H9 (cell line): ENCODE results near the gene PEX10. TPM values are rescaled to one million over a fixed set of nuclear protein-coding genes. Genes with fewer than 3 reads are reported as not detected.

Source experiments
- DNase-seq: peaks from one replicate; pipeline ENCODE4 v3.0.0-alpha.2; 2017
- H2AFZ ChIP-seq: one replicate; pipeline ENCODE4 v1.6.1; 2013; ENCODE audit warnings: mild to moderate bottlenecking, low read length, control low read depth, moderate library complexity
- H2AK5ac ChIP-seq: 2 replicates; pipeline ENCODE4 v1.6.1; 2013; ENCODE audit warnings: low read length, control low read depth, mixed read lengths; ENCODE audit not compliant: insufficient read length
- H2BK120ac ChIP-seq: one replicate; pipeline ENCODE4 v1.6.1; 2013; ENCODE audit warnings: low read depth, mild to moderate bottlenecking, low read length, control low read depth, inconsistent platforms; ENCODE audit not compliant: poor library complexity, severe bottlenecking
- H2BK12ac ChIP-seq: 2 replicates; pipeline ENCODE4 v1.6.1; 2013; ENCODE audit warnings: low read length, control low read depth, mixed read lengths, low read depth; ENCODE audit not compliant: insufficient read length
- H2BK15ac ChIP-seq: 2 replicates; pipeline ENCODE4 v1.6.1; 2013; ENCODE audit warnings: low read depth, low read length, control low read depth
- H2BK20ac ChIP-seq: one replicate; pipeline ENCODE4 v1.6.1; 2013; ENCODE audit warnings: low read depth, mild to moderate bottlenecking, low read length, control low read depth, inconsistent platforms; ENCODE audit not compliant: poor library complexity, severe bottlenecking
- H2BK5ac ChIP-seq: 2 replicates; pipeline ENCODE4 v1.6.1; 2013; ENCODE audit warnings: low read length, control low read depth, mixed read lengths; ENCODE audit not compliant: insufficient read length
- H3K14ac ChIP-seq: 2 replicates; pipeline ENCODE4 v1.6.1; 2013; ENCODE audit warnings: low read length, control low read depth; ENCODE audit not compliant: insufficient read depth
- H3K18ac ChIP-seq: 2 replicates; pipeline ENCODE4 v1.6.1; 2013; ENCODE audit warnings: low read depth, mild to moderate bottlenecking, mixed read lengths, low read length, control low read depth; ENCODE audit not compliant: insufficient read length
- H3K23ac ChIP-seq: 2 replicates; pipeline ENCODE4 v1.6.1; 2013; ENCODE audit warnings: low read length, control low read depth, mixed read lengths, low read depth; ENCODE audit not compliant: insufficient read length
- H3K23me2 ChIP-seq: 2 replicates; pipeline ENCODE4 v1.6.1; 2013; ENCODE audit warnings: low read depth, mild to moderate bottlenecking, mixed read lengths, low read length, control low read depth; ENCODE audit not compliant: insufficient read length, poor library complexity, severe bottlenecking
- H3K27ac ChIP-seq: 2 replicates; pipeline ENCODE4 v1.5.1; 2013; ENCODE audit warnings: low read length, control low read depth, mixed read lengths, low read depth; ENCODE audit not compliant: insufficient read length
- H3K27me3 ChIP-seq: 2 replicates; pipeline ENCODE4 v1.6.1; 2013; ENCODE audit warnings: low read length, control low read depth, inconsistent platforms; ENCODE audit not compliant: insufficient read depth
- H3K4ac ChIP-seq: 2 replicates; pipeline ENCODE4 v1.6.1; 2013; ENCODE audit warnings: low read depth, mild to moderate bottlenecking, control low read depth, inconsistent platforms, low read length, moderate library complexity
- H3K4me1 ChIP-seq: 2 replicates; pipeline ENCODE4 v1.6.1; 2013; ENCODE audit warnings: low read length, control low read depth, inconsistent platforms; ENCODE audit not compliant: insufficient read depth
- H3K4me2 ChIP-seq: 2 replicates; pipeline ENCODE4 v1.6.1; 2013; ENCODE audit warnings: low read length, control low read depth, mixed read lengths; ENCODE audit not compliant: insufficient read length, insufficient read depth
- H3K56ac ChIP-seq: 2 replicates; pipeline ENCODE4 v1.6.1; 2013; ENCODE audit warnings: low read depth, mild to moderate bottlenecking, mixed read lengths, low read length, control low read depth; ENCODE audit not compliant: insufficient read length
- H3K79me1 ChIP-seq: 2 replicates; pipeline ENCODE4 v1.6.1; 2013; ENCODE audit warnings: low read depth, mild to moderate bottlenecking, moderate library complexity, low read length, control low read depth, inconsistent platforms; ENCODE audit not compliant: insufficient read depth, poor library complexity, severe bottlenecking
- H3K79me2 ChIP-seq: 2 replicates; pipeline ENCODE4 v1.6.1; 2013; ENCODE audit warnings: low read length, control low read depth, inconsistent platforms; ENCODE audit not compliant: insufficient read depth
- H3K9ac ChIP-seq: 2 replicates; pipeline ENCODE4 v1.6.1; 2013; ENCODE audit warnings: low read length, control low read depth, mixed read lengths; ENCODE audit not compliant: insufficient read length; ENCODE audit errors: extremely low read depth
- H3K9me3 ChIP-seq: one replicate; pipeline ENCODE4 v1.6.1; 2013; ENCODE audit warnings: low read depth, low read length, inconsistent platforms; ENCODE audit not compliant: control insufficient read depth
- H3T11ph ChIP-seq: one replicate; pipeline ENCODE4 v1.6.1; 2013; ENCODE audit warnings: mild to moderate bottlenecking, low read length, control low read depth, inconsistent platforms
- H4K20me1 ChIP-seq: one replicate; pipeline ENCODE4 v1.6.1; 2013; ENCODE audit not compliant: control insufficient read depth, insufficient read length, insufficient read depth
- H4K5ac ChIP-seq: 2 replicates; pipeline ENCODE4 v1.6.1; 2013; ENCODE audit warnings: low read depth, mild to moderate bottlenecking, mixed read lengths, low read length, control low read depth; ENCODE audit not compliant: insufficient read length
- H4K8ac ChIP-seq: replicated peaks from 2 replicates; pipeline ENCODE4 v1.6.1; 2013; ENCODE audit warnings: low read length, control low read depth, mixed read lengths, low read depth; ENCODE audit not compliant: insufficient read length
- H4K91ac ChIP-seq: 2 replicates; pipeline ENCODE4 v1.6.1; 2013; ENCODE audit warnings: low read depth, mild to moderate bottlenecking, moderate library complexity, mixed read lengths, low read length, control low read depth; ENCODE audit not compliant: insufficient read length
- H3K27ac Mint-ChIP-seq, 3 experiments: 2 replicates in 2 of 3; 3 replicates in 1 of 3; pipeline ENCODE4 v1.8.0; 2020 to 2021; ENCODE audit warnings: mixed read lengths in 3 of 3, mild to moderate bottlenecking in 1 of 3, moderate library complexity in 1 of 3
- H3K27me3 Mint-ChIP-seq: 2 replicates; pipeline ENCODE4 v1.8.0; 2021; ENCODE audit warnings: low read depth, mild to moderate bottlenecking, moderate library complexity, mixed read lengths
- H3K36me3 Mint-ChIP-seq, 3 experiments: 2 replicates in 2 of 3; 3 replicates in 1 of 3; pipeline ENCODE4 v1.8.0; 2020 to 2021; ENCODE audit warnings: low read depth in 3 of 3, mixed read lengths in 3 of 3; ENCODE audit not compliant: insufficient read depth in 1 of 3
- H3K4me1 Mint-ChIP-seq, 2 experiments: 2 replicates each; pipeline ENCODE4 v1.8.0; 2020; ENCODE audit warnings: mixed read lengths in 2 of 2
- H3K4me3 Mint-ChIP-seq, 2 experiments: 2 replicates in 1 of 2; 3 replicates in 1 of 2; pipeline ENCODE4 v1.8.0; 2020 to 2021; ENCODE audit warnings: mild to moderate bottlenecking in 2 of 2, mixed read lengths in 2 of 2, moderate library complexity in 1 of 2
- H3K9me3 Mint-ChIP-seq, 2 experiments: 2 replicates in 1 of 2; 3 replicates in 1 of 2; pipeline ENCODE4 v1.8.0; 2020; ENCODE audit warnings: mild to moderate bottlenecking in 2 of 2, mixed read lengths in 2 of 2, moderate library complexity in 1 of 2
- CTCF ChIP-seq: fragments of 200-600 bp; sonication (generic); conservative IDR thresholded peaks from 3 replicates; pipeline ENCODE4 v1.8.0; 2021; ENCODE audit warnings: antibody characterized with exemption, mild to moderate bottlenecking
- WGBS: extraction: QIAGEN DNeasy Blood & Tissue Kit; methylation state at CpG from one replicate; pipeline ENCODE4 v1.1.7; 2013; ENCODE audit warnings: missing lambda C conversion rate, low lambda C conversion rate, mixed read lengths; ENCODE audit not compliant: insufficient read length; ENCODE audit errors: extremely low coverage; 5-methylcytosine and 5-hydroxymethylcytosine counted together
- total RNA-seq: library from RNA; stranded (reverse); gene quantifications from 2 replicates; pipeline ENCODE4 v1.2.1, GENCODE V29; 2021

The PEX10 gene
- total RNA-seq, 1 experiment from 2014 or later = 34.4 TPM

- H3K23ac ChIP-seq = no peak overlapping the region
- no peaks in the 10 kb centered on the region for H3K79me2 ChIP-seq
- H2AK5ac ChIP-seq = no peak overlapping the region
- Mint-ChIP-seq H3K36me3 (no peaks in the 10 kb centered on the region; a peak in 1 of 7 replicates), H3K27me3 (peaks cover 39% of the 10 kb centered on the region), H3K9me3 (peaks cover 21 to 28% of the 10 kb centered on the region in 2 experiments), H3K4me3 (no peak overlapping the region), H3K27ac (no peak overlapping the region), H3K4me1 (0 out of 4 replicates have a peak, but pooled peaks cover 0 to 4% of the 10 kb centered on the region in 2 experiments)
- H2BK12ac ChIP-seq = no peak overlapping the region
- H3K4me2 ChIP-seq = no peak overlapping the region
- no peak for TF ChIP-seq CTCF
- no peaks in the 10 kb centered on the region for H3K23me2 ChIP-seq
- no peak overlapping the region for H3K9ac ChIP-seq
- H3K4me1 ChIP-seq = no peaks in the 10 kb centered on the region
- no peaks in the 10 kb centered on the region for H3K27me3 ChIP-seq
- H3K9me3 ChIP-seq = no peaks in the 10 kb centered on the region
- no CpG with 5 or more reads among the region's 18 CpGs for WGBS
- H2BK15ac ChIP-seq = no peak overlapping the region
- H4K5ac ChIP-seq = no peak overlapping the region
- no peaks in the 10 kb centered on the region for H3K79me1 ChIP-seq
- no peak overlapping the region for H3K4ac ChIP-seq
- no peak overlapping the region for H3K56ac ChIP-seq
- H4K91ac ChIP-seq = no peak overlapping the region
- H4K8ac ChIP-seq = no peak overlapping the region
- no peak overlapping the region for H3K18ac ChIP-seq
- no peak for DNase-seq
- H3K27ac ChIP-seq = no peak overlapping the region
- H2AFZ ChIP-seq = no peak overlapping the region
- no peak overlapping the region for H2BK120ac ChIP-seq
- no peak overlapping the region for H2BK20ac ChIP-seq
- no peaks in the 10 kb centered on the region for H4K20me1 ChIP-seq
- no peak overlapping the region for H3T11ph ChIP-seq
- peak overlapping the region; percentile 42; the same call in 1 of the 2 replicates for H3K14ac ChIP-seq
- no peak overlapping the region for H2BK5ac ChIP-seq
These were observed 14.7 kb upstream of the PEX10 start for GRCh38 chr1:2427051-2427450.
